Vagina (tissue), 2 donors: ENCODE results near the gene TMEM192.

ENCODE experiments used
- POLR2A ChIP-seq, 2 donors: fragments of 450-650 bp; IDR thresholded peaks; one replicate each; pipeline ENCODE4 v1.6.1; 2017; ENCODE audit warnings: antibody characterized with exemption in 2 of 2, mild to moderate bottlenecking in 2 of 2, moderate library complexity in 2 of 2
- TF ChIP-seq, protein P1 (sequence below), 3 experiments: fragments of 450-650 bp in 2 of 3; fragments of 200-600 bp in 1 of 3; sonication (generic) in 1 of 3; IDR thresholded peaks; one replicate each; pipeline ENCODE4 v1.5.1; 2017 to 2019; ENCODE audit warnings: antibody characterized with exemption in 3 of 3, mild to moderate bottlenecking in 2 of 3, moderate library complexity in 2 of 3

DNA sequence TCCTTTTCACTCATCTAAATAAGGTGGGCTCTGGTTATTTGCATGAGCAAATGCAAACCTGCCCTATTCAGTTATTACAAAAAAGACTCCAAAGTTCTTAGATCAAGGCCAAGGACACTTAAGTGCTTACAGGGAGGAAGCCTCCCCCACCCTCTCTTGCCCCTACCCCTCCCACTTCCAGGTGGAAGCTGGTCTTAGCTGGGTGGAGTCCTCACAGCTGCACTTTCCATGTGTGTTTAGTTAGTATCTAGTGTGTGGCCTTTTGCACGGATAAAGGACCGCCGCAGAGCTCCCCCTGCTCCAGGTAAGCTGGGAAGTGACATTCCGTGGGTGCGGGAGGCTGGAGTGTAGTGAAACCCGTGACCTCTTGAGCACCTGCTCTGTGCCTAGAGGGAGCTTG is 59.0 kb downstream of the TMEM192 start, which contains the start of gene TRIM75:
- TF ChIP-seq, protein P1, sequence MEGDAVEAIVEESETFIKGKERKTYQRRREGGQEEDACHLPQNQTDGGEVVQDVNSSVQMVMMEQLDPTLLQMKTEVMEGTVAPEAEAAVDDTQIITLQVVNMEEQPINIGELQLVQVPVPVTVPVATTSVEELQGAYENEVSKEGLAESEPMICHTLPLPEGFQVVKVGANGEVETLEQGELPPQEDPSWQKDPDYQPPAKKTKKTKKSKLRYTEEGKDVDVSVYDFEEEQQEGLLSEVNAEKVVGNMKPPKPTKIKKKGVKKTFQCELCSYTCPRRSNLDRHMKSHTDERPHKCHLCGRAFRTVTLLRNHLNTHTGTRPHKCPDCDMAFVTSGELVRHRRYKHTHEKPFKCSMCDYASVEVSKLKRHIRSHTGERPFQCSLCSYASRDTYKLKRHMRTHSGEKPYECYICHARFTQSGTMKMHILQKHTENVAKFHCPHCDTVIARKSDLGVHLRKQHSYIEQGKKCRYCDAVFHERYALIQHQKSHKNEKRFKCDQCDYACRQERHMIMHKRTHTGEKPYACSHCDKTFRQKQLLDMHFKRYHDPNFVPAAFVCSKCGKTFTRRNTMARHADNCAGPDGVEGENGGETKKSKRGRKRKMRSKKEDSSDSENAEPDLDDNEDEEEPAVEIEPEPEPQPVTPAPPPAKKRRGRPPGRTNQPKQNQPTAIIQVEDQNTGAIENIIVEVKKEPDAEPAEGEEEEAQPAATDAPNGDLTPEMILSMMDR (IDR thresholded peaks at IDR 0.05) = no peak
- TF ChIP-seq POLR2A (IDR thresholded peaks at IDR 0.05) = no peak
